KOPT-K1 (cell line): Measurements from ENCODE around the gene PIPOX.

Experiments
- H3K27ac ChIP-seq: fragments of 200-600 bp; sonication (generic); 2 replicates; pipeline ENCODE4 v1.5.1; 2016; ENCODE audit warnings: antibody characterized with exemption, mild to moderate bottlenecking, low read depth, low read length; ENCODE audit not compliant: poor library complexity, severe bottlenecking
- H3K36me3 ChIP-seq: fragments of 200-600 bp; sonication (generic); 2 replicates; pipeline ENCODE4 v1.5.1; 2017; ENCODE audit warnings: antibody characterized with exemption, mild to moderate bottlenecking, low read length, moderate library complexity; ENCODE audit not compliant: insufficient read depth
- H3K9me3 ChIP-seq: fragments of 200-600 bp; sonication (generic); 2 replicates; pipeline ENCODE4 v1.5.1; 2017; ENCODE audit warnings: antibody characterized with exemption, low read length, mild to moderate bottlenecking; ENCODE audit not compliant: insufficient read depth, poor library complexity, severe bottlenecking

The PIPOX gene, protein sequence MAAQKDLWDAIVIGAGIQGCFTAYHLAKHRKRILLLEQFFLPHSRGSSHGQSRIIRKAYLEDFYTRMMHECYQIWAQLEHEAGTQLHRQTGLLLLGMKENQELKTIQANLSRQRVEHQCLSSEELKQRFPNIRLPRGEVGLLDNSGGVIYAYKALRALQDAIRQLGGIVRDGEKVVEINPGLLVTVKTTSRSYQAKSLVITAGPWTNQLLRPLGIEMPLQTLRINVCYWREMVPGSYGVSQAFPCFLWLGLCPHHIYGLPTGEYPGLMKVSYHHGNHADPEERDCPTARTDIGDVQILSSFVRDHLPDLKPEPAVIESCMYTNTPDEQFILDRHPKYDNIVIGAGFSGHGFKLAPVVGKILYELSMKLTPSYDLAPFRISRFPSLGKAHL

DNA sequence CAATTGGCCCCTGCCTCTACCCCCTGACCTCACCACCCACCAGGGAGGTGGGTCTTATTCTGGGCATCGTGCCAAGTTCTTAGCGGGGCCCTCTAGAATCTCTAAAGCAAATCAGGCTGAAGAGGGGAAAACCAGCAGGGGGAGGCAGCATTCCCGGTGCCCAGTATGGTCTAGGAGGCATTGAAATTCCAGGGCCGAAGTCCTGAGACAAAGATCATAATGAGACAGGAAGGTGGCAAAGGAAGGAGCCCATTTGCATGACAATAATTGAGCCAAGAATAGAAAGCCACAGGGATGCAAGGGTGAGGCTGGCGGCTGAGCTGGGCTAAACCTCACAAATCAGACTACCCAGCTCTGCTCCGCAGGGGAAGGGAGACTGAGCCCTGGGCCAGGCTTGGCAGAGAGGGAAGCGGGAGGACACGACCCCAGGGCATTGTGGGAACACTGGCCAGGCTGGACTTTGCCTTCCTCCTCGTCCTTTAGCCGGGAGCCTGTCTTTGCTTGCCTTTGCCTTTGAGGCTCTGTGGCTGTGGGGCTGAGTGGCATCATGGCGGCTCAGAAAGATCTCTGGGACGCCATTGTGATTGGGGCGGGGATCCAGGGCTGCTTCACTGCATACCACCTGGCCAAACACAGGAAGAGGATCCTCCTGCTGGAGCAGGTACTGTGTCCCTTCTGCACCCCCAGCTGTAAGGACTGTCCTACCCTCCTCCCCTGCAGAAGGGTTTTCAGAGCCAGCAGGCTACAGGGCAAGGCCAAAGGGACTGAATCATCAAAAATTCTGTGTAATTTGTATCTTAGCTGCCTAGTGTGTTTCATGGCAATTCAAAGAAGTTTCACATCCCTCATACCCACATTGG lies at the start of gene PIPOX:
PIPOX (plus strand) TSS at position 463 of the 860 bp plus-strand sequence; CDS start at position 548, 85 bp downstream.
- Histone ChIP-seq H3K36me3 (no peaks in the 10 kb centered on the region), H3K27ac (no peak within 1 kb of the TSS), H3K9me3 (no peaks in the 10 kb centered on the region)

DNA sequence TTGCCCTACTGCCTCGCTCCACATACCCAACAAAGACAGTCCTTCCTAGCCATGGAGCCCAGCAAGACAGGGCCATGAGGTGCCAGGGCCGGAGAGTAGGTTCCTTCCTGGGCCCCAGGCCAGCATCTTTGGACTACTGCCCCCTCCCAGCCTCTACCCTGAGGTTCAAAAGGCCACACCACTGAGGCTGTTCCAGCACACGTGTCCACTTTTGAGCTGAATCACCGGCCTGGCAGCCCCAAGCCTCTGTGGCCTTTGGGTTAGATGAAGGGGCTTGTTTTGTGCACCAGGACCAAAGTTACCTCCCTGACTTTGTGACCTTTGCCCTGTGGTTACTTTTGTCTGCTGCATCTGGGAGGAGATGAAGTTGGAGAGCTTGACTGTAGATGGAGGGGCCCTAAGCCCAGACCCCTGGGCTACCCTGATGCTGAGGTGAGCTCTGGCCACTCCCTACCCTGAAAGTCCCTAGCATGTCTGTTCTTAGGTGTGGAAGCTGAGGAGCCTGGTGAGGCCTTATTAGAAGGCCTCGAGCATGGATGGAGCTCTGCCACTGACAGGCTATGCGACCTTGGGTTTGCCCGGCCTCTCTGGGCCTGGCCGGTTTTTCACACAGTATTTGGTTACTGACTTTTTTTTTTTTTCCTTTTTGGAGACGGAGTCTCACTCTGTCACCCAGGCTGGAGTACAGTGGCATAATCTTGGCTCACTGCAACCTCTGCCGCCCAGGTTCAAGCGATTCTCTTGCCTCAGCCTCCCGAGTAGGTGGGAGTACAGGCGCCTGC lies 49.1 kb upstream of the PIPOX start:
- Histone ChIP-seq H3K27ac (no peak overlapping the region), H3K36me3 (no peaks in the 10 kb centered on the region), H3K9me3 (no peaks in the 10 kb centered on the region)

GRCh38 chr17:28996554-28997096 lies 46.3 kb upstream of the PIPOX start:
- Histone ChIP-seq H3K27ac (no peak overlapping the region), H3K36me3 (no peaks in the 10 kb centered on the region), H3K9me3 (no peaks in the 10 kb centered on the region)

DNA sequence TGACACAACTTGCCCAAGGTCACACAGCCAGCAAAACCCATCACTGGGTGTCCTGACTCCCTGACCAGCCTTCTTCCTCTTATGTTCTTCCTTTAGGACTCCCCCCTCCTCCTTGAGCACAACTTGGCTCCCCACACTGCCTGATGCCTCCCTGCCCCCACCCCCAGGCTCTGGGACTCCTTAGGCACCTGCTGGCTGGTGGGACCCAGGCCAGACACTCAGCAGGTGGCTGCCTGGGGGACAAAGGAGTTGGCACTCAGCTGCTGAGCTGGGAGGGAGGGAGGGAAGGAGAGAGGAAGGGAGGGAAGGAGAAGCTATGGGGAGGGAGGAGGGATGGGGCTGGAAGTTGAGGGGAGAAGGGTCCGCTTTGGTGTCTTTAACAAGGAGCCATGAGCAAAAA lies 45.1 kb upstream of the PIPOX start:
- Histone ChIP-seq H3K36me3 (no peaks in the 10 kb centered on the region), H3K27ac (no peak overlapping the region), H3K9me3 (no peaks in the 10 kb centered on the region)

DNA sequence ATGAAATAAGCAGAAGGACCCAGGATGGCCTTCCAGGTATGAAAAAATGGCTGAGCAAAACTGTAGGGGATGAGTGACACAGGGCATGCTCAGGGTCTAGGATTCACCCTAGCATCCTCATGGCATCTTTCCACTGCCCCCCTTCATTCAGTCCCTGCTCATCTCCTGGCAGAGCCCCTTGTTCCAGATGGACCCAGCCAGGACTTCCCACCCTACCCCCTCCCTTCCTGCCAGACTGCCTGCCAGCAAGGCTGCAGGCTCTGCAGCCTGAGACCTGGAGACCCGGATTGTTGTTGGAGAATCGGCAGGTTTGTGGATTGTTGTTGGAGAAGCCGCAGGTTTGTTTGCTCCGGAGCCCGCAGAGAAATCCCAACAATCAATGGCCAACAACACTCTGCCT lies 43.7 kb upstream of the PIPOX start:
- Histone ChIP-seq H3K36me3 (no peaks in the 10 kb centered on the region), H3K27ac (no peak overlapping the region), H3K9me3 (no peaks in the 10 kb centered on the region)

GRCh38 chr17:29000973-29001372 lies 42.0 kb upstream of the PIPOX start:
- H3K27ac ChIP-seq, result no peak overlapping the region
- H3K9me3 ChIP-seq, result no peaks in the 10 kb centered on the region
- no peaks in the 10 kb centered on the region for H3K36me3 ChIP-seq

DNA sequence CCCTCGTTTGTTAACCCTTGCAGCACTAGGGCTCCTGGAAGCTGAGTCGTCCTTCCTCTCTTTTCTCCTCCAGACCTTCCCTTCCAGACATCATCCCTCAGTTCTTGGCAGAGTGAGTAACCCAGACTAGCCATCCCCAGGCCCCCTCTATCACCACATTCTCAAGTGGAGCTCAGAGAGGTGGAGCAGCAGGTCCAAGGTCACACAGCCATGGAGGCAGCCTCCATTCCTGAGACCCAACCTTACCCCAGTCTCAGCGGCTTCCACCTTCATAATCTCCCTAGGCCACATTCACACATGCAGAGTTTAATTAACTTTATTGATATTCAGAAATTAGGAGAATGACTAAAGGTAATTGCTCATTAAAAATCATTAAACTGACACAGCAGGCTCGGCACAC lies 40.1 kb upstream of the PIPOX start:
- Histone ChIP-seq H3K36me3 (no peaks in the 10 kb centered on the region), H3K27ac (no peak overlapping the region), H3K9me3 (no peaks in the 10 kb centered on the region)

DNA sequence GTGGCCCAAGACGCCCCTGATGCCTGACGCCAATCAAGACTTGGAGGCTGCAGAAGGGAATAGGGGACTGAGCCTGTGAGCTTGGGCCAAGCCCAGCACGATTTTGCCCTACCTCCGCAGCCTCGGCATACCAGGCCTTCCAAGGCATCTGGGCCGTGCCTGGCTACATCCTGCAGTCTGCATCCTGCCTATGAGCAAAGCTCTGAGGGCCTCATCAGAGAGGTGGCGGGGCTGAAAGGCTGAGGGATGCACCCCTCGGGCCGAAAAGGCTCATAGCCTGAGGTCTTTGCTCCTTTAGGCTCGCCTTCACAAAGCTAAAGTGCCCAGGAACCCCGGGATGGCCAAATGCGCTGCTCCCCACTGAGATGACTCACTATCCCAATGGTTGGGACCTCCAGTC lies 39.7 kb upstream of the PIPOX start:
- no peaks in the 10 kb centered on the region for H3K36me3 ChIP-seq
- H3K9me3 ChIP-seq, result no peaks in the 10 kb centered on the region
- H3K27ac ChIP-seq, result no peak overlapping the region

GRCh38 chr17:29004081-29004692 lies 38.8 kb upstream of the PIPOX start:
- no peak overlapping the region for H3K27ac ChIP-seq
- H3K36me3 ChIP-seq, result no peaks in the 10 kb centered on the region
- H3K9me3 ChIP-seq, result no peaks in the 10 kb centered on the region

GRCh38 chr17:29005936-29006511 lies 36.9 kb upstream of the PIPOX start, which contains the start of gene SEZ6:
Gene SEZ6, minus strand, starts transcription at chr17:29006033. Its CDS starts 164 bp downstream, at chr17:29005869.
- H3K36me3 ChIP-seq, result no peaks in the 10 kb centered on the region
- H3K27ac ChIP-seq, result no peak within 1 kb of the TSS
- no peaks in the 10 kb centered on the region for H3K9me3 ChIP-seq

DNA sequence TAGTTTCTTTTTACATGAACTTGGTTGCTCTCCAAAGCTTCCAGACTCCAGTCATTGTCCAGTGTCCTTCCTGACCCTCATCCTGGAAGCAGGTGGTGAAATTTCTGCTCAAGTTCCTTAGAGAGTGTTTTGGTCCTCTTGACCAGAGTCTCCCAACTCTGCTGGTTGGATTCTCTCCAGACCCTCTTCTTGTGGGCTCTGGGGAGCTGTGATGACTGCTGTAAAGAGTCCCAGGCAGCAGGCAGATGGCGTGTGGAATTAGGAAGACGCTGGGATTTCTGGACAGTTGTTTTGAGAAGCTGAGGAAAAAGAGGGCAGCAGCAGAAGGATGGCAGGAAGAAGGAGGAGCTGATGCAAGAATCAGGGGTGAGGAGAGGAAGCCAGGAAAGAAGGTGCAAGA lies 35.5 kb upstream of the PIPOX start:
- Histone ChIP-seq H3K9me3 (no peaks in the 10 kb centered on the region), H3K27ac (no peak overlapping the region), H3K36me3 (no peaks in the 10 kb centered on the region)

DNA sequence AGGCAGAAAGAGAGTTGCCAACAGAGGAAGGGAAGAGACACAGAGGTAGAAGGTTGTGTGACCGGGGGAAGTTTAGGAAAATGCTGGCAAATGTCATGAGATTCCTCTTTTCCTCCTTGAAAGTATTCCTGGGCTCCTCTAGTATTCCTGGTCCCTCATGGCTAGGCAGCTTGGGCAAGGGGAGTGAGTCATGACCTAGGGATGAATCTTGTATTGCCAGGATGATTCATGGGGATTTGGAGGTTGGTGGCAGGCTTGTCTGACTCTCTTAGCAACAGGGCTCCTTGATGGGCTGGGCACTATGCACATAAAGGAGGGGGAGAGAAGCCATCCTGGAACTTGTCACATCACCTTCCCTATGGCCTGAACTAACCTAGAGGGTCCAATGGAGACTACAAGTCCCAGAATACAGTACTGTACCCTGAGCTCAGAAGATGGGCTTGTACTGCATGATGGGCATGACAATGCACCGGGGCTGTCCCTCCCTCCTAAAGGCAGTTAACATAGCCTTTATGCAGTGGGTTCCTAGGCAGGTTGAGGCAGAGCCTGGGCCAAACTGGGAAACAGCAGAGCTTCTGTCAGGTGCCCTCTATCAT lies 35.0 kb upstream of the PIPOX start:
- H3K9me3 ChIP-seq, result no peaks in the 10 kb centered on the region
- no peak overlapping the region for H3K27ac ChIP-seq
- no peaks in the 10 kb centered on the region for H3K36me3 ChIP-seq

DNA sequence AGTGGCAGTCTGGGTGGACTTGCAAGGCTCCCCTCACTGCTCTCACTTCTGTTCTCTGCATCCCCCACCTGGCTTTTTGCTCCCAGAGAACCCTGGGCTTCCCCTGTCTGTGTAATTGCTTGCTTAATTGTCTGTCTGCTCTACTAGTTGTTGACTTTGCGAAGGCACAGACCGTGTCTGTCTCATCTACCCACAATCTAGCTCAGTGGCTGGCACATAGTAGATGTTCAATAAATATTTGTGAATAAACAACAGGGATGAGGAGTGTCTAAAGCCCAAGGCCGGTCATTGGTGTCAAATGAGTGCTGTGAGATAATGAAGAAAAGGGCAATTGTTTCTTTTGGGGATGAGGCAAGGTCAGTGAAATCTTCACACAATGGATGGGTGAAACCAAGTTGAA lies 34.4 kb upstream of the PIPOX start:
- Histone ChIP-seq H3K36me3 (no peaks in the 10 kb centered on the region), H3K27ac (no peak overlapping the region), H3K9me3 (no peaks in the 10 kb centered on the region)

DNA sequence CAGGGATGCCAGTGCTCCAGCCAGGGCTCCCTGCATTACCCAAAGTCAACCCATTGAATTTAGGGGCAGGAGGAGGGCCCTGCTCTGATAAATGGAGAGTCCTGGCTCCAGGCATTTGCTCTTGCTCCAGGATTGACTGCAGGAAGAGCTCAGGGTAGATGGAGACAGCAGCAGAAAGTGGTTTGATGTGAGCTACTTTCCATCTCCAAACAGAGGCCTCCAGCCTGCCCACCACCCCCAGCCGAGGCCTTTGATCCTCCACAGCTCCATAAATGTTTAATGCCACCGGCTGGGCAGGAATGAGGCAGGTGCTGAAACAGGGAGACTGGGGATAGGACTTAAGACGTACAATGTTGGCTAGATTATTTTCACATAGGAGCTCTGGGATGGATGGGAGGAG lies 32.8 kb upstream of the PIPOX start:
- no peak overlapping the region for H3K27ac ChIP-seq
- H3K9me3 ChIP-seq, result no peaks in the 10 kb centered on the region
- H3K36me3 ChIP-seq, result no peaks in the 10 kb centered on the region
